A549 (cell line): Measurements from ENCODE around the gene NDUFAF3. TPM values are rescaled to one million over a fixed set of nuclear protein-coding genes. Genes with fewer than 3 reads are reported as not detected.

Experiments used
- ATAC-seq, 2 experiments: fragments of 200-7000 bp in 1 of 2; fragments of >200 bp in 1 of 2; cut with Nextera tagmentation in 1 of 2; cut with Tn5 transposase in 1 of 2; 3 replicates each; pipeline versions ENCODE4 v1.8.0 to v1.9.1; 2018 to 2020; ENCODE audit warnings: mild to moderate bottlenecking in 1 of 2, moderate library complexity in 1 of 2
- CTCF ChIA-PET: fragments of 300-600 bp; sonication (Branson Sonifier 250); formaldehyde crosslinking; extraction: SDS; loops from one replicate; lab custom pipeline; 2021; ENCODE audit warnings: antibody characterized with exemption, inconsistent platforms; lab: Yijun Ruan, JAX
- POLR2A ChIA-PET: fragments of 350-600 bp; formaldehyde crosslinking; extraction: SDS; loops from one replicate; lab custom pipeline; 2021; ENCODE audit warnings: antibody characterized with exemption, inconsistent platforms; lab: Yijun Ruan, JAX
- DNase-seq, 2 experiments: peaks; one replicate each; pipeline versions ENCODE4 v3.0.0 to v3.0.0-alpha.2; 2011 to 2016; ENCODE audit warnings: low read depth in 1 of 2, low spot score in 1 of 2
- FAIRE-seq: peaks from 2 replicates; lab custom pipeline; 2011; peaks lifted over from hg19 to GRCh38; lab: Jason Lieb, UNC
- H3K27ac ChIP-seq, 2 experiments: fragments of >200 bp; sonication (Bioruptor Twin); formaldehyde crosslinking; 3 replicates each; pipeline ENCODE4 v1.5.1; 2016 to 2017
- H3K4me1 ChIP-seq: fragments of >200 bp; sonication (Bioruptor Twin); formaldehyde crosslinking; 3 replicates; pipeline ENCODE4 v1.6.1; 2016
- H3K4me2 ChIP-seq: fragments of >200 bp; sonication (Bioruptor Twin); formaldehyde crosslinking; 3 replicates; pipeline ENCODE4 v1.6.1; 2016
- H3K4me3 ChIP-seq: fragments of >200 bp; sonication (Bioruptor Twin); formaldehyde crosslinking; 3 replicates; pipeline ENCODE4 v1.5.1; 2016
- H3K9me3 ChIP-seq: fragments of >200 bp; sonication (Bioruptor Twin); formaldehyde crosslinking; 3 replicates; pipeline ENCODE4 v1.6.1; 2016
- CHD4 ChIP-seq: fragments of 200-600 bp; sonication (generic); IDR thresholded peaks from 2 replicates; pipeline ENCODE4 v1.6.1; 2016; ENCODE audit warnings: antibody characterized with exemption, mild to moderate bottlenecking, borderline replicate concordance
- E2F6 ChIP-seq: IDR thresholded peaks from 2 replicates; pipeline ENCODE4 v1.6.1; 2012; ENCODE audit warnings: low read depth, borderline replicate concordance
- EHMT2 ChIP-seq: fragments of 200-600 bp; sonication (generic); IDR thresholded peaks from 2 replicates; pipeline ENCODE4 v1.6.1; 2016; ENCODE audit warnings: antibody characterized with exemption, low read depth, mild to moderate bottlenecking, moderate library complexity
- ESRRA ChIP-seq: fragments of 150-350 bp; IDR thresholded peaks from 2 replicates; pipeline ENCODE4 v1.6.1; 2014; ENCODE audit warnings: mild to moderate bottlenecking, low read length, borderline replicate concordance
- FOSB ChIP-seq: fragments of 250-450 bp; sonication (Bioruptor Pico); IDR thresholded peaks from 2 replicates; pipeline ENCODE4 v1.5.0; 2020; ENCODE audit warnings: mild to moderate bottlenecking, moderate library complexity
- HES2 ChIP-seq: fragments of >200 bp; sonication (Bioruptor Twin); formaldehyde crosslinking; IDR thresholded peaks from 2 replicates; pipeline ENCODE4 v1.6.1; 2016
- HEYL ChIP-seq: fragments of 250-450 bp; sonication (Bioruptor Pico); IDR thresholded peaks from 2 replicates; pipeline ENCODE4 v1.8.0; 2021; ENCODE audit warnings: mild to moderate bottlenecking, moderate library complexity
- HMGXB4 ChIP-seq: fragments of 250-450 bp; sonication (Bioruptor Pico); IDR thresholded peaks from 2 replicates; pipeline ENCODE4 v1.5.0; 2021; ENCODE audit warnings: mild to moderate bottlenecking, moderate library complexity, borderline replicate concordance
- HOXA7 ChIP-seq: fragments of 250-450 bp; sonication (Bioruptor Pico); IDR thresholded peaks from 2 replicates; pipeline ENCODE4 v1.5.0; 2020; ENCODE audit warnings: mild to moderate bottlenecking, moderate library complexity
- HOXB13 ChIP-seq: fragments of 250-450 bp; sonication (Bioruptor Pico); IDR thresholded peaks from 2 replicates; pipeline ENCODE4 v1.5.0; 2020; ENCODE audit warnings: low read depth, mild to moderate bottlenecking, moderate library complexity
- JUNB ChIP-seq: fragments of >200 bp; sonication (Bioruptor Twin); formaldehyde crosslinking; IDR thresholded peaks from 2 replicates; pipeline ENCODE4 v1.6.1; 2016
- KDM5A ChIP-seq: fragments of 200-600 bp; sonication (generic); IDR thresholded peaks from 2 replicates; pipeline ENCODE4 v1.6.1; 2016; ENCODE audit warnings: antibody characterized with exemption, mild to moderate bottlenecking
- MAX ChIP-seq: IDR thresholded peaks from 2 replicates; pipeline ENCODE4 v1.6.1; 2012
- NR3C1 ChIP-seq: fragments of >200 bp; sonication (Bioruptor Twin); formaldehyde crosslinking; IDR thresholded peaks from 3 replicates; pipeline ENCODE4 v1.6.1; 2017
- PBX3 ChIP-seq: IDR thresholded peaks from 2 replicates; pipeline ENCODE4 v1.6.1; 2012
- POLR2A ChIP-seq: IDR thresholded peaks from 2 replicates; pipeline ENCODE4 v1.6.1; 2012; ENCODE audit warnings: mild to moderate bottlenecking, low read length
- POLR2AphosphoS2 ChIP-seq: conservative IDR thresholded peaks from 2 replicates; pipeline ENCODE4 v1.6.1; 2012; ENCODE audit warnings: low read length, improper control_type of control experiment, inconsistent platforms
- RCOR1 ChIP-seq: fragments of 150-350 bp; IDR thresholded peaks from 2 replicates; pipeline ENCODE4 v1.6.1; 2014; ENCODE audit warnings: antibody characterized with exemption, low read length, low read depth
- RNF2 ChIP-seq: fragments of 200-600 bp; sonication (generic); IDR thresholded peaks from 2 replicates; pipeline ENCODE4 v1.6.1; 2016; ENCODE audit warnings: low read depth, mild to moderate bottlenecking, antibody characterized with exemption, moderate library complexity, borderline replicate concordance
- SMC3 ChIP-seq: fragments of >200 bp; sonication (Bioruptor Twin); formaldehyde crosslinking; IDR thresholded peaks from 3 replicates; pipeline ENCODE4 v1.6.1; 2018; ENCODE audit warnings: inconsistent platforms
- ZSCAN20 ChIP-seq: fragments of 250-450 bp; sonication (Bioruptor Pico); IDR thresholded peaks from 2 replicates; pipeline ENCODE4 v1.8.0; 2022; ENCODE audit warnings: mild to moderate bottlenecking, moderate library complexity
- WGBS: methylation state at CpG from one replicate; pipeline ENCODE4 v1.1.6; 2017; ENCODE audit errors: missing lambda C conversion rate; 5-methylcytosine and 5-hydroxymethylcytosine counted together
- polyA plus RNA-seq, 4 experiments: library from polyadenylated mRNA; depleted of rRNA in 3 of 4; stranded (reverse); fragments of >200 nt; fragmentation: RNase III in 1 of 4; extraction: RNeasy Plus Mini Kit Qiagen cat#74134 plus additional on column Dnase treatment in 1 of 4; gene quantifications; 2 replicates in 3 of 4; 3 replicates in 1 of 4; pipeline ENCODE4 v1.2.3, GENCODE V29; 2011 to 2017

NDUFAF3 gene
- polyA plus RNA-seq, 2 of the 4 experiments (the other 2 are of a cell fraction): 44.3 to 71.4 TPM

GRCh38 chr3:49004352-49005302, 17.3 kb upstream of the NDUFAF3 start:
- WGBS: 76% methylated on average over 4 of the region's 16 CpGs
- Histone ChIP-seq H3K4me2 (no peak overlapping the region), H3K4me3 (no peak overlapping the region), H3K9me3 (no peaks in the 10 kb centered on the region), H3K27ac (no peak overlapping the region), H3K4me1 (peaks cover 21% of the 10 kb centered on the region; the same call in 2 of the 3 replicates)
- ChIA-PET POLR2A (interaction anchor here (4.1 kb wide), 1 partner anchor 17 kb away, joined by 57 read pairs; the partner anchor contains the start of gene NDUFAF3), CTCF (interaction anchor here (1.7 to 30.1 kb wide), 3 partner anchors 9 to 17 kb away, joined by 5 to 385 read pairs (median 5); partner anchors contain the start of genes NDUFAF3 and P4HTM)
- TF ChIP-seq HMGXB4 (CRISPR knock-in tag) (no peak), CHD4 (no peak), EHMT2 (no peak), POLR2AphosphoS2 (no peak), HOXA7 (CRISPR knock-in tag) (no peak), PBX3 (no peak), POLR2A (no peak), SMC3 (no peak), RCOR1 (no peak), FOSB (CRISPR knock-in tag) (no peak), HES2 (no peak), ESRRA (no peak), E2F6 (no peak), JUNB (no peak)
- no peak for FAIRE-seq
- ATAC-seq: no peak
- no peak for DNase-seq

- no peak for TF ChIP-seq SMC3
- no peak for TF ChIP-seq NR3C1
- no peak for TF ChIP-seq ZSCAN20 (CRISPR knock-in tag)
- TF ChIP-seq HOXB13 (CRISPR knock-in tag): no peak
- Histone ChIP-seq H3K4me2 (no peak overlapping the region), H3K4me3 (no peak overlapping the region), H3K4me1 (peaks cover 21% of the 10 kb centered on the region; the same call in 2 of the 3 replicates), H3K9me3 (no peaks in the 10 kb centered on the region), H3K27ac (no peak overlapping the region)
- ChIA-PET CTCF (interaction anchor here (1.7 to 30.1 kb wide), 2 partner anchors 9 to 14 kb away, joined by 5 to 385 read pairs; partner anchors contain the start of gene P4HTM), POLR2A (interaction anchor here (4.1 kb wide), 1 partner anchor 16 kb away, joined by 57 read pairs; the partner anchor contains the start of gene NDUFAF3)
- no peak for DNase-seq
- no peak for ATAC-seq
- no peak for FAIRE-seq
- 96% methylated on average over 3 of the region's 3 CpGs for WGBS
Observed at GRCh38 chr3:49005303-49005680, 16.6 kb upstream of the NDUFAF3 start.

GRCh38 chr3:49005998-49006397, 15.9 kb upstream of the NDUFAF3 start:
- no peak for TF ChIP-seq HEYL (CRISPR knock-in tag)
- TF ChIP-seq RNF2: no peak
- no peak for TF ChIP-seq MAX
- no peak for TF ChIP-seq KDM5A
- TF ChIP-seq EHMT2: no peak
- peak overlapping the region; percentile 100; the same call in 2 of the 3 replicates for H3K4me3 ChIP-seq
- H3K27ac ChIP-seq: peak overlapping the region; percentile 98 to 100
- peak overlapping the region; percentile 99 for H3K4me2 ChIP-seq
- FAIRE-seq (no peak), DNase-seq (no peak), ATAC-seq (no peak)
- no peaks in the 10 kb centered on the region for H3K9me3 ChIP-seq
- peaks cover 21% of the 10 kb centered on the region; the same call in 2 of the 3 replicates for H3K4me1 ChIP-seq
- 98% methylated on average over 5 of the region's 5 CpGs for WGBS
- ChIA-PET POLR2A (interaction anchor here (2.3 to 4.1 kb wide), 3 partner anchors 11 to 17 kb away, joined by 24 to 57 read pairs (median 26); partner anchors contain the start of genes DALRD3, NDUFAF3 and P4HTM), CTCF (interaction anchor here (1.0 to 30.1 kb wide), 3 partner anchors 13 to 76 kb away, joined by 3 to 385 read pairs (median 65); partner anchors contain the start of genes DALRD3, NDUFAF3 and P4HTM)
